KMS-11 (cell line): ENCODE measurements around the gene MUS81.

ENCODE experiments used
- H2AFZ ChIP-seq: fragments of 200-600 bp; sonication (generic); 2 replicates; pipeline ENCODE4 v1.6.1; 2016; ENCODE audit warnings: antibody characterized with exemption, mixed run types, low read depth
- H3K27ac ChIP-seq: fragments of 200-600 bp; sonication (generic); 2 replicates; pipeline ENCODE4 v1.6.1; 2016; ENCODE audit warnings: mild to moderate bottlenecking, mixed run types
- H3K27me3 ChIP-seq: fragments of 200-600 bp; sonication (generic); 2 replicates; pipeline ENCODE4 v1.6.1; 2017; ENCODE audit warnings: mild to moderate bottlenecking, low read depth, mixed run types, moderate library complexity; ENCODE audit not compliant: insufficient read depth
- H3K36me3 ChIP-seq: fragments of 200-600 bp; sonication (generic); 2 replicates; pipeline ENCODE4 v1.6.1; 2017; ENCODE audit warnings: mild to moderate bottlenecking, mixed run types; ENCODE audit not compliant: insufficient read depth
- H3K4me1 ChIP-seq: fragments of 200-600 bp; sonication (generic); 2 replicates; pipeline ENCODE4 v1.6.1; 2016; ENCODE audit warnings: mild to moderate bottlenecking, low read depth, mixed run types; ENCODE audit not compliant: poor library complexity, severe bottlenecking
- H3K4me2 ChIP-seq: fragments of 200-600 bp; sonication (generic); 2 replicates; pipeline ENCODE4 v1.7.0; 2016; ENCODE audit warnings: mild to moderate bottlenecking, mixed run types
- H3K4me3 ChIP-seq: fragments of 200-600 bp; sonication (generic); IDR thresholded peaks from 2 replicates; pipeline ENCODE4 v1.6.1; 2017; ENCODE audit warnings: low read depth, low read length, mixed read lengths; ENCODE audit not compliant: insufficient read depth
- H3K79me2 ChIP-seq: fragments of 200-600 bp; sonication (generic); 2 replicates; pipeline ENCODE4 v1.6.1; 2016; ENCODE audit warnings: low read depth, mixed run types; ENCODE audit not compliant: insufficient read depth
- H3K9ac ChIP-seq: fragments of 200-600 bp; sonication (generic); 2 replicates; pipeline ENCODE4 v1.6.1; 2016; ENCODE audit warnings: mild to moderate bottlenecking, mixed run types
- H4K20me1 ChIP-seq: fragments of 200-600 bp; sonication (generic); 2 replicates; pipeline ENCODE4 v1.6.1; 2016; ENCODE audit warnings: mild to moderate bottlenecking, mixed run types; ENCODE audit not compliant: insufficient read depth
- TF ChIP-seq, protein P1 (sequence below): fragments of 200-600 bp; sonication (generic); conservative IDR thresholded peaks from 2 replicates; pipeline ENCODE4 v1.6.1; 2017; ENCODE audit warnings: low read depth, mild to moderate bottlenecking, antibody characterized with exemption, low read length, moderate library complexity, mixed read lengths

MUS81 gene

DNA sequence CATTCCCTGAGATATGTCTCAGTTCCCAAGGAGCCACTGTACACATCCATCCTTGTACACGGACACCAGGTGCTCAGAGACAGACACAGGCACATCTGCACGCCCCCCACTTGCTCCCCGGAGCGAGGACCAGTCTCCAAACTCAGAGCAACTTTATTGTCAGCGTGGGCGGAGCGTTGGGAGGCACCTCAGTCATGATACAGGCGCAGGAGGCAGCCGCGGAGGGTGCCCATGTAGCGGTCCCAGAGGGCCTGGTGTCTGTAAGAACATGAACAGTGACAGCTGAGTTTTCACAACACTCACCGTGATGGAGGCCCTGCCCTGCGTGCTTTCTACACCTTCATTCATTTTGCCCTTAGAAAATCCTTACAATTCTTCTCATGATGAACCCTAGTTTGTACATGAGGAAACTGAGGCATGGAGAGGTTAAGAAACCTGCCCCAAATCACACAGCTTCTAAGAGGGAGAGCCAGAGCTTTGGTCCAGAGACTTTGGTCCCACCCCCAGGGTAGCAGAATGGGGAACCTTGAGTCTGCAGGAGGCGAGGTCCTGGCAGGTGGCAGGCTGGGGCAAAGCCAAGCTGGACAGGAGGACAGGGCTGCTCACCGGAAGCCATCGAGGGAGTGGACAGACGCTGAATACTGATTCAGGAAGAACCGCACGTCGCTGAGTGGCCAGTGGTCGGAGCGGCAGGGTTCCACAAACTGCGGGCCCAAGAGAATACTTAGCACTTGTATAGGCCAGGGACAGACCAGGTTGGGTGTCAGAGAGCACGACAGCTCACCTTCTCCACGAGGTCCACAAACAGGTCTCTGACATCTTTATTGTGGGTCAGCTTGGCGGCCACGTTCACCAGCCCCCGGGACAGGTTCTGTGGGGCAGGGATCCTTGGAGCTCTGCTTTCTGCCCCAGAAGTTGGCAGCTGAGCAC is 23.8 kb downstream of the MUS81 start:
- H3K4me2 ChIP-seq, result no peak overlapping the region
- H3K4me1 ChIP-seq, result peaks cover 28% of the 10 kb centered on the region
- H2AFZ ChIP-seq, result no peak overlapping the region
- no peak overlapping the region for H3K9ac ChIP-seq
- H4K20me1 ChIP-seq, result no peaks in the 10 kb centered on the region
- peaks cover 7% of the 10 kb centered on the region; the same call in 1 of the 2 replicates for H3K79me2 ChIP-seq
- TF ChIP-seq, protein P1, sequence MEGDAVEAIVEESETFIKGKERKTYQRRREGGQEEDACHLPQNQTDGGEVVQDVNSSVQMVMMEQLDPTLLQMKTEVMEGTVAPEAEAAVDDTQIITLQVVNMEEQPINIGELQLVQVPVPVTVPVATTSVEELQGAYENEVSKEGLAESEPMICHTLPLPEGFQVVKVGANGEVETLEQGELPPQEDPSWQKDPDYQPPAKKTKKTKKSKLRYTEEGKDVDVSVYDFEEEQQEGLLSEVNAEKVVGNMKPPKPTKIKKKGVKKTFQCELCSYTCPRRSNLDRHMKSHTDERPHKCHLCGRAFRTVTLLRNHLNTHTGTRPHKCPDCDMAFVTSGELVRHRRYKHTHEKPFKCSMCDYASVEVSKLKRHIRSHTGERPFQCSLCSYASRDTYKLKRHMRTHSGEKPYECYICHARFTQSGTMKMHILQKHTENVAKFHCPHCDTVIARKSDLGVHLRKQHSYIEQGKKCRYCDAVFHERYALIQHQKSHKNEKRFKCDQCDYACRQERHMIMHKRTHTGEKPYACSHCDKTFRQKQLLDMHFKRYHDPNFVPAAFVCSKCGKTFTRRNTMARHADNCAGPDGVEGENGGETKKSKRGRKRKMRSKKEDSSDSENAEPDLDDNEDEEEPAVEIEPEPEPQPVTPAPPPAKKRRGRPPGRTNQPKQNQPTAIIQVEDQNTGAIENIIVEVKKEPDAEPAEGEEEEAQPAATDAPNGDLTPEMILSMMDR, result no peak
- no peak overlapping the region for H3K4me3 ChIP-seq
- H3K36me3 ChIP-seq, result no peaks in the 10 kb centered on the region
- H3K27me3 ChIP-seq, result no peaks in the 10 kb centered on the region
- no peak overlapping the region for H3K27ac ChIP-seq

- Histone ChIP-seq H3K79me2 (peaks cover 7% of the 10 kb centered on the region; the same call in 1 of the 2 replicates), H4K20me1 (no peaks in the 10 kb centered on the region), H2AFZ (no peak overlapping the region), H3K27ac (no peak overlapping the region), H3K4me2 (peak overlapping the region; percentile 17; the same call in 1 of the 2 replicates), H3K27me3 (no peaks in the 10 kb centered on the region), H3K4me3 (no peak overlapping the region), H3K9ac (no peak overlapping the region), H3K36me3 (no peaks in the 10 kb centered on the region), H3K4me1 (peaks cover 34% of the 10 kb centered on the region)
- TF ChIP-seq, protein P1, result peak; percentile 97
These were observed 24.5 kb downstream of the MUS81 start for GRCh38 chr11:65884716-65885092.

GRCh38 chr11:65885231-65885630 is 25.0 kb downstream of the MUS81 start:
- Histone ChIP-seq H2AFZ (no peak overlapping the region), H3K27me3 (no peaks in the 10 kb centered on the region), H3K4me1 (peaks cover 40% of the 10 kb centered on the region), H3K9ac (no peak overlapping the region), H3K4me3 (no peak overlapping the region), H3K4me2 (peak overlapping the region; percentile 17; the same call in 1 of the 2 replicates), H3K79me2 (peaks cover 7% of the 10 kb centered on the region; the same call in 1 of the 2 replicates), H3K27ac (no peak overlapping the region), H4K20me1 (no peaks in the 10 kb centered on the region), H3K36me3 (no peaks in the 10 kb centered on the region)
- TF ChIP-seq, protein P1, result no peak

GRCh38 chr11:65885808-65886536 is 25.7 kb downstream of the MUS81 start:
- TF ChIP-seq, protein P1, result no peak
- no peaks in the 10 kb centered on the region for H3K27me3 ChIP-seq
- no peak overlapping the region for H3K4me3 ChIP-seq
- no peak overlapping the region for H2AFZ ChIP-seq
- no peak overlapping the region for H3K9ac ChIP-seq
- no peaks in the 10 kb centered on the region for H4K20me1 ChIP-seq
- peaks cover 12% of the 10 kb centered on the region for H3K79me2 ChIP-seq
- no peak overlapping the region for H3K4me2 ChIP-seq
- no peak overlapping the region for H3K27ac ChIP-seq
- H3K4me1 ChIP-seq, result peaks cover 40% of the 10 kb centered on the region
- no peaks in the 10 kb centered on the region for H3K36me3 ChIP-seq
